ENCODE measurements around the gene MAML2. TPM values are rescaled to one million over a fixed set of nuclear protein-coding genes. Genes with fewer than 3 reads are reported as not detected.

The MAML2 gene
- total and polyA plus RNA-seq, 2 of the 13 experiments (the other 11 are each of a cell fraction or from before 2014, with no cell fraction given), result 2.3 to 25.9 TPM

GRCh38 chr11:96242971-96243647 is 99.9 kb downstream of the MAML2 start (continued):
- TF ChIP-seq USF2 (IDR thresholded peaks at IDR 0.05; ENCODE audit: low read depth, low read length) (no peak), USF2 (CRISPR knock-in tag; IDR thresholded peaks at IDR 0.05; ENCODE audit: borderline replicate concordance) (peak; percentile 48; the same call in 1 of the 2 replicates), HDAC1 (CRISPR knock-in tag; IDR thresholded peaks at IDR 0.05) (0 out of 2 replicates have a peak, but pooled peaks have one; percentile 19), SNAPC2 (CRISPR knock-in tag; IDR thresholded peaks at IDR 0.05) (no peak), ZNF501 (CRISPR knock-in tag; IDR thresholded peaks at IDR 0.05) (0 out of 2 replicates have a peak, but pooled peaks have one; percentile 37), ZKSCAN5 (CRISPR knock-in tag; IDR thresholded peaks at IDR 0.05) (no peak), HOMEZ (CRISPR knock-in tag; IDR thresholded peaks at IDR 0.05; ENCODE audit: low read depth) (peak; percentile 61; the same call in 1 of the 2 replicates), ZNF737 (CRISPR knock-in tag; IDR thresholded peaks at IDR 0.05; ENCODE audit: borderline replicate concordance) (no peak), DMAP1 (CRISPR knock-in tag; IDR thresholded peaks at IDR 0.05) (no peak), ZNF570 (CRISPR knock-in tag; IDR thresholded peaks at IDR 0.05; ENCODE audit: borderline replicate concordance) (no peak), ZBTB33 (CRISPR knock-in tag; IDR thresholded peaks at IDR 0.05) (peak; percentile 70), SRF (IDR thresholded peaks at IDR 0.05; ENCODE audit: low read depth, low read length) (peak; percentile 93), ZMYM4 (CRISPR knock-in tag; IDR thresholded peaks at IDR 0.05) (peak; percentile 78), ZNF687 (CRISPR knock-in tag; IDR thresholded peaks at IDR 0.05) (peak; percentile 79), RAD21 (CRISPR knock-in tag; IDR thresholded peaks at IDR 0.05) (no peak), POGZ (CRISPR knock-in tag; IDR thresholded peaks at IDR 0.05) (peak; percentile 45), ZFX (CRISPR knock-in tag; IDR thresholded peaks at IDR 0.05; ENCODE audit: low read depth) (no peak), ELF3 (CRISPR knock-in tag; IDR thresholded peaks at IDR 0.05) (peak; percentile 70; the same call in 1 of the 2 replicates), BHLHE40 (IDR thresholded peaks at IDR 0.05; ENCODE audit: low read length) (peak; percentile 54; the same call in 1 of the 2 replicates), ZBTB38 (CRISPR knock-in tag; IDR thresholded peaks at IDR 0.05) (peak; percentile 92; the same call in 1 of the 2 replicates), GABPA (IDR thresholded peaks at IDR 0.05; ENCODE audit: low read depth, low read length) (no peak), GABPA (CRISPR knock-in tag; IDR thresholded peaks at IDR 0.05; ENCODE audit: low read depth) (peak; percentile 19; the same call in 1 of the 2 replicates)
